Naive B cell (primary cell): ENCODE data around the gene RGPD4. TPM values are rescaled to one million over a fixed set of nuclear protein-coding genes. Genes with fewer than 3 reads are reported as not detected.

ENCODE experiments used
- polyA plus RNA-seq, 6 donors: library from polyadenylated mRNA; unstranded; fragments of 300-500 nt; fragmentation: Illumina TruSeq; gene quantifications; one replicate each; pipeline ENCODE4 v1.2.3, GENCODE V29; 2021; ENCODE audit warnings: low read depth in 6 of 6

RGPD4 gene
- polyA plus RNA-seq, 6 donors from 2014 or later = not detected

Other genes with a start within 250 kb of the RGPD4 start
- not detected for gene SLC5A7, start 159.6 kb downstream of the RGPD4 start, polyA plus RNA-seq